ENCODE measurements around the gene MBOAT2. TPM values are rescaled to one million over a fixed set of nuclear protein-coding genes. Genes with fewer than 3 reads are reported as not detected.
A peak's percentile ranks its signal among the peaks of the same experiment; 100 is the strongest.
"Not testable (repeated sequence)": the region's sequence is repeated elsewhere in the genome, so short reads cannot be mapped to it uniquely, and the experiment has no call there.

MBOAT2 gene, protein sequence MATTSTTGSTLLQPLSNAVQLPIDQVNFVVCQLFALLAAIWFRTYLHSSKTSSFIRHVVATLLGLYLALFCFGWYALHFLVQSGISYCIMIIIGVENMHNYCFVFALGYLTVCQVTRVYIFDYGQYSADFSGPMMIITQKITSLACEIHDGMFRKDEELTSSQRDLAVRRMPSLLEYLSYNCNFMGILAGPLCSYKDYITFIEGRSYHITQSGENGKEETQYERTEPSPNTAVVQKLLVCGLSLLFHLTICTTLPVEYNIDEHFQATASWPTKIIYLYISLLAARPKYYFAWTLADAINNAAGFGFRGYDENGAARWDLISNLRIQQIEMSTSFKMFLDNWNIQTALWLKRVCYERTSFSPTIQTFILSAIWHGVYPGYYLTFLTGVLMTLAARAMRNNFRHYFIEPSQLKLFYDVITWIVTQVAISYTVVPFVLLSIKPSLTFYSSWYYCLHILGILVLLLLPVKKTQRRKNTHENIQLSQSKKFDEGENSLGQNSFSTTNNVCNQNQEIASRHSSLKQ
- total RNA-seq (2021) (61.6 and 65.1 TPM in 2 replicates), Bru-seq, nascent RNA (percentile 85 among the genes with signal in this experiment), BruChase-seq, experiment 1, labeled RNA remaining after a 2-hour chase (percentile 85 among the genes with signal in this experiment), BruChase-seq, experiment 2, labeled RNA remaining after a 6-hour chase (percentile 80 among the genes with signal in this experiment)
- long read RNA-seq, full-length matches to known transcripts: 63 of 107 reads
- long read RNA-seq, partial matches to known transcripts: 3 of 107 reads
- long read RNA-seq, other reads (novel, unspliced or antisense): 41 of 107 reads

GRCh38 chr2:9003616-9004337, at the start of gene MBOAT2:
TSS of gene MBOAT2 (minus strand) at chr2:9003684. CDS start at chr2:9003614, 70 bp downstream.
- DNase-seq (ENCODE audit: low spot score): peak; percentile 96
- CTCF ChIA-PET: interaction anchor here (0.6 kb wide), 2 partner anchors 102 to 1083 kb away, joined by 3 to 4 read pairs; no protein-coding TSS in a partner anchor
- Histone ChIP-seq H3K4me1 (ENCODE audit: insufficient read depth, low read length, poor library complexity, severe bottlenecking) (peaks cover 26% of the 10 kb centered on the region), H3K9me3 (ENCODE audit: low read depth, low read length, poor library complexity, severe bottlenecking) (no peaks in the 10 kb centered on the region), H3K4me3 (ENCODE audit: low read depth, low read length, poor library complexity, severe bottlenecking) (peak within 1 kb of the TSS; percentile 72), H3K36me3 (ENCODE audit: insufficient read depth, low read length, poor library complexity, severe bottlenecking) (no peaks in the 10 kb centered on the region), H3K27ac (ENCODE audit: low read depth, low read length, poor library complexity, severe bottlenecking) (peak within 1 kb of the TSS; percentile 93), H3K27me3 (replicated peaks; ENCODE audit: insufficient read depth, low read depth, low read length, poor library complexity) (no peaks in the 10 kb centered on the region)
- BruUV-seq (replicated peaks): no TSS peak
- intact Hi-C loops (cut with micrococcal nuclease; ENCODE audit: unreplicated experiment): no loop called here
- POLR2A ChIA-PET (ENCODE audit: low non-redundant PET): interaction anchor here (0.6 to 0.7 kb wide), 2 partner anchors 164 to 1481 kb away, joined by 3 to 4 read pairs; no protein-coding TSS in a partner anchor
- TF ChIP-seq CTCF (conservative IDR thresholded peaks at IDR 0.05; ENCODE audit: low read depth, low read length): no peak
- no peak for TF ChIP-seq EZH2 (IDR thresholded peaks at IDR 0.05; ENCODE audit: borderline replicate concordance, low read depth, low read length, poor library complexity, severe bottlenecking)

GRCh38 chr2:9052821-9053533, 49.5 kb upstream of the MBOAT2 start:
- Histone ChIP-seq H3K9me3 (ENCODE audit: low read depth, low read length, poor library complexity, severe bottlenecking) (no peaks in the 10 kb centered on the region), H3K27ac (ENCODE audit: low read depth, low read length, poor library complexity, severe bottlenecking) (no peak overlapping the region), H3K4me1 (ENCODE audit: insufficient read depth, low read length, poor library complexity, severe bottlenecking) (no peaks in the 10 kb centered on the region), H3K36me3 (ENCODE audit: insufficient read depth, low read length, poor library complexity, severe bottlenecking) (no peaks in the 10 kb centered on the region), H3K4me3 (ENCODE audit: low read depth, low read length, poor library complexity, severe bottlenecking) (no peak overlapping the region), H3K27me3 (replicated peaks; ENCODE audit: insufficient read depth, low read depth, low read length, poor library complexity) (no peaks in the 10 kb centered on the region)
- DNase-seq (ENCODE audit: low spot score): no peak
- no TSS peak for BruUV-seq (replicated peaks)
- intact Hi-C loops (cut with micrococcal nuclease; ENCODE audit: unreplicated experiment): no loop called here
- TF ChIP-seq CTCF (conservative IDR thresholded peaks at IDR 0.05; ENCODE audit: low read depth, low read length): no peak
- TF ChIP-seq EZH2 (IDR thresholded peaks at IDR 0.05; ENCODE audit: borderline replicate concordance, low read depth, low read length, poor library complexity, severe bottlenecking): no peak
- POLR2A ChIA-PET (ENCODE audit: low non-redundant PET): no interaction called here
- CTCF ChIA-PET: no interaction called here

DNA sequence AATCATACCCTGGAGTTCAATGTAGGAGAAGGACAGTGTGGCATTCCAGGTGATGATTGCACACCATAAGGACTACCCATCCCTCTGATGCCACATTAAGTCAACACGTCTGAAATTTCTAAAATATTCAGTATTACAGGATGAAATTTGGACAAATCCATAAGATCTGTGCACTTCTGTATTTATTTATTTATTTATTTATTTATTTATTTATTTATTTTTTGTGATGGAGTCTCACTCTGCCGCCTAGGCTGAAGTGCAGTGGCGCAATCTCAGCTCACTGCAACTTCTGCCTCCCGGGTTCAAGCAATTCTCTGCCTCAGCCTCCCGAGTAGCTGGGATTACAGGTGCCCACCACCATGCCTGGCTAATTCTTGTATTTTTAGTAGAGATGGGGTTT, 48.0 kb upstream of the MBOAT2 start:
- H3K4me3 ChIP-seq (ENCODE audit: low read depth, low read length, poor library complexity, severe bottlenecking); H3K36me3 ChIP-seq (ENCODE audit: insufficient read depth, low read length, poor library complexity, severe bottlenecking); CTCF ChIA-PET; H3K9me3 ChIP-seq (ENCODE audit: low read depth, low read length, poor library complexity, severe bottlenecking); H3K4me1 ChIP-seq (ENCODE audit: insufficient read depth, low read length, poor library complexity, severe bottlenecking); H3K27me3 ChIP-seq (replicated peaks; ENCODE audit: insufficient read depth, low read depth, low read length, poor library complexity); H3K27ac ChIP-seq (ENCODE audit: low read depth, low read length, poor library complexity, severe bottlenecking); BruUV-seq (replicated peaks); DNase-seq (ENCODE audit: low spot score); POLR2A ChIA-PET (ENCODE audit: low non-redundant PET); intact Hi-C loops (cut with micrococcal nuclease; ENCODE audit: unreplicated experiment): not testable (repeated sequence)
